Measurements from ENCODE around the gene ARMH1.

Gene ARMH1

DNA sequence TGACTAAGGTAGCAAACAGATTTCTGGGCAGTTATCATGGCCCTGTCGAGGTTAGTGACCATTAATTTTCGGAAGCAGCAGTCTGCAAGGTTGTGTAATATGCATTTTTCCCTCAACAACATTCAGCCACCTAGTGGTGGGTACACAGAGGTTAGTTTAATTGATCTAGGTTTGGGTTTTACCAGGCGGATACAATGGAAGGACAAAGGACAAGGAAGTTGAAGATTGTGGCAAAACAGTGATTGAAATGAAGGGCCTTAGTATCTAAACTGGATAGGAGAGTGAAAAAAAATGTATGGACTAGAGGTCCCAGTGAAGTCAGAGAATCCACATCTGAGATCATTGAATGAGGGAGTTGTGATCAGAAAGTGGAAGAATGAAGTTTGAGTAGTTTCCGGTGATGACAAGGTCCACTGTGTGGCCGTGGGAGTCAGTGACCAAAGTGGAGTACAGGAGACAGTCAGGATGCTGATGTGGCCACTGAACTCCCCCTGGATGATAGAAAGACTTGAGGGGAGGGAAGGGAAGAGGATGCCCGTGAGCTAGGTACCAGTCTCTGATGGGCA lies 2.8 kb downstream of the ARMH1 start:
- H3K9ac ChIP-seq (ENCODE audit: low read length) = no peak overlapping the region
- no peak overlapping the region for H3K4me3 ChIP-seq (ENCODE audit: low read length)
- H3K27me3 ChIP-seq (ENCODE audit: control insufficient read depth, insufficient read depth, low read length) = no peaks in the 10 kb centered on the region
- no peaks in the 10 kb centered on the region for H3K36me3 ChIP-seq (ENCODE audit: control insufficient read depth, insufficient read depth, low read length)
- H3K27ac ChIP-seq (ENCODE audit: low read depth, low read length) = no peak overlapping the region
- H3K4me1 ChIP-seq (ENCODE audit: control insufficient read depth, insufficient read depth, low read length) = peaks cover 8% of the 10 kb centered on the region

DNA sequence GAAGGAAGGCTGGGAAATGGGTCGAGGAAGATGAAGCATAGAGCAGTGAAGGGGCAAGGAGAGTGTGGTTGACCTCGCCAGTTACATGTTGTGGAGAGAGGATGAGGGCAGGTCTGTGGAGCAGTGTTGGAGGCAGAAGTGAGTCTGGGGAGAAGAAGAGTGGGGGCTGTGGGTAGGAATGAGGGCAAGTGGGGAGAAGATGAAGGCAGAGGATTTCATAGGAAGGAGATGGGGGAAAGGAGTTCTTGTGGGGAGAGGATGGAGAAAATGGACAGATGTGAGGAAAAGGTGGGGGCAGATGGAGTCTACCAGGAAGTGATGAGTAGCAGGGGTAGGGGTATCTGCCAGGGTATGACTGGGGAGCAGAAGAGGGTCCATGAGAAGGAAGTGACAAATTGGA lies 3.6 kb downstream of the ARMH1 start:
- no peaks in the 10 kb centered on the region for H3K27me3 ChIP-seq (ENCODE audit: control insufficient read depth, insufficient read depth, low read length)
- no peak overlapping the region for H3K4me3 ChIP-seq (ENCODE audit: low read length)
- H3K27ac ChIP-seq (ENCODE audit: low read depth, low read length) = no peak overlapping the region
- no peak overlapping the region for H3K9ac ChIP-seq (ENCODE audit: low read length)
- no peaks in the 10 kb centered on the region for H3K36me3 ChIP-seq (ENCODE audit: control insufficient read depth, insufficient read depth, low read length)
- H3K4me1 ChIP-seq (ENCODE audit: control insufficient read depth, insufficient read depth, low read length) = peaks cover 5% of the 10 kb centered on the region

DNA sequence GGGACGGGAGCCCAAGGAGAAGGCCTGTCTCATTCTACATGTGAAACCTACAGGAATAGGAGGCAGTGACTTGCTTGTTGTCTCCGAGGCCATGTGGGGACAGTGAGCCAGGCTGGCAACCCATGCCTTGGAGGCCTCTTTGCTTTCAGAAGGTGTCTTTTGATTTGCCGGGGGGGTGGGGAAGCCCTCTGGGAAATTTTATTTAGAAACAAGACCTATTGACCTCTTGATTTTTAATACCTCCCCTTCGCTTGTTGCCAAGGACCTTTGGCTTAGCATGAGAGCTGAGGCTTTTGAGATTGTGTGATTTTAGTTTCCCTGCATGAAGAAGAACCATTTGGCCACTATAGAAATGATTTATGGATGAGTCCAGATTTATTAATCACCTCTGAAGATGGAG lies 4.1 kb downstream of the ARMH1 start:
- H3K36me3 ChIP-seq (ENCODE audit: control insufficient read depth, insufficient read depth, low read length) = no peaks in the 10 kb centered on the region
- peaks cover under 1% of the 10 kb centered on the region for H3K4me1 ChIP-seq (ENCODE audit: control insufficient read depth, insufficient read depth, low read length)
- H3K9ac ChIP-seq (ENCODE audit: low read length) = no peak overlapping the region
- H3K27me3 ChIP-seq (ENCODE audit: control insufficient read depth, insufficient read depth, low read length) = no peaks in the 10 kb centered on the region
- no peak overlapping the region for H3K4me3 ChIP-seq (ENCODE audit: low read length)
- H3K27ac ChIP-seq (ENCODE audit: low read depth, low read length) = no peak overlapping the region

DNA sequence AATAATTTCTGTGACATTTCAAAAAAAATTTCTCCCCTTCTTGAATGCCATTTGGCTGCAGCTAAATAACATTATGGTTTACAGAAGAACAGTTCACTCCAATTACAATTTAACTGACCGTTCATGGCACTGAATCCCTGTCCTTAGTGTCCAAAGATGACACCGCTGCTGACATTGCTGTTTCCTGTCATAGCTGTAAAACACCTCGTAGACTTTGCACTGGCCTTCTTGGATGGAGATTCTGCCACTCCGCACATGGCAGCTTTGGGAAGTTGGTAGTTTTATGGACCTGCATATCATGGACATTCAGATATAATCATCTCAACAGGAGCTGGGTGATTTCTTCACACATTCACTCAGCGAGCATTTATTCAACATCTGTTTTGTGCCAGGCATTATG lies 5.0 kb downstream of the ARMH1 start:
- Histone ChIP-seq H3K36me3 (ENCODE audit: control insufficient read depth, insufficient read depth, low read length) (no peaks in the 10 kb centered on the region), H3K4me1 (ENCODE audit: control insufficient read depth, insufficient read depth, low read length) (no peaks in the 10 kb centered on the region), H3K4me3 (ENCODE audit: low read length) (no peak overlapping the region), H3K9ac (ENCODE audit: low read length) (no peak overlapping the region), H3K27me3 (ENCODE audit: control insufficient read depth, insufficient read depth, low read length) (no peaks in the 10 kb centered on the region), H3K27ac (ENCODE audit: low read depth, low read length) (no peak overlapping the region)

DNA sequence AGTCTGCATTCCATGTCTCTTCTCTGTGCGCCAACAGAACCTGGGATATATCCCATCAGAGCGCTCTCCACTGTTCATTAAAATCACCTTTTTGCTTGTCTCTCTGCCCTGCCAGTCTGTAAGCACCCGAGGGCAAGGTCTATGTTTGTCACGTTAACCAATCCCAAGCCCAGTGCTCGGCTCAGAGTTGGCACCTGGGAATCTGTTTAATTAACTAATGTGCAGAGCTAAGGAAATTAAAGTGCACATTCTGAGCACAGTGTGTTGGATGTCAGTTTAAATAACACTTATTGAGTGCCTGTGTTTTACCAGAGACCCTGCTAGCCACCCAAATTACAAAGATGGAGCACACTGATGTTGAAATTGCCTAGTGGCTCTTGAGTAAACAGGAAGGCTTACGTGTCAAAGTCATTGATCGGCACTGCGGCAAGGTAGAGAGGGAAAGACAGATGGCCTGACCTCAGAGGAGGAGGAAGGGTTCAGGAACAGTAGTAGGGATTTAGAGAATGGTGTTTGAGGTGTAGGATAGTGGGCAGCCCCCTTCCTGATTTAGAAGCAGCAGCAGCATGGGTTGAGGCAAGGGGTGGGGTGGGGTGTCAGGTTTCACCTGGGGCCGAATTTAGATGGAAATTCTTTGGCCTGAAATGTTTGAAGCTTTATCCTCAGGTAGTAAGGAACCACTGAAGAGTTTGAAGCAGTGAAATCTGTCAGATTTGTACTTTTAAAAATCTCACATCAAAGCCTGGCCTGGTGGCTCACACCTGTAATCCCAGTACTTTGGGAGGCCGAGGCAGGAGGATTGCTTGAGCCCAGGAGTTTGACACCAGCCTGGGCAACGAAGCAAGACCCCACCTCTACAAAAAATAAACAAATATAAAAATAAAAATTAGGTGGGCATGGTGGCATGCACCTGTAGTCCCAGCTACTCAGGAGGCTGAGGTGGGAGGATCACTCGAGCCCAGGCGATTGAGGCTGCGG lies 7.7 kb downstream of the ARMH1 start:
- Histone ChIP-seq H3K9ac (ENCODE audit: low read length) (no peak overlapping the region), H3K27me3 (ENCODE audit: control insufficient read depth, insufficient read depth, low read length) (no peaks in the 10 kb centered on the region), H3K36me3 (ENCODE audit: control insufficient read depth, insufficient read depth, low read length) (no peaks in the 10 kb centered on the region), H3K4me1 (ENCODE audit: control insufficient read depth, insufficient read depth, low read length) (no peaks in the 10 kb centered on the region), H3K4me3 (ENCODE audit: low read length) (no peak overlapping the region), H3K27ac (ENCODE audit: low read depth, low read length) (no peak overlapping the region)

DNA sequence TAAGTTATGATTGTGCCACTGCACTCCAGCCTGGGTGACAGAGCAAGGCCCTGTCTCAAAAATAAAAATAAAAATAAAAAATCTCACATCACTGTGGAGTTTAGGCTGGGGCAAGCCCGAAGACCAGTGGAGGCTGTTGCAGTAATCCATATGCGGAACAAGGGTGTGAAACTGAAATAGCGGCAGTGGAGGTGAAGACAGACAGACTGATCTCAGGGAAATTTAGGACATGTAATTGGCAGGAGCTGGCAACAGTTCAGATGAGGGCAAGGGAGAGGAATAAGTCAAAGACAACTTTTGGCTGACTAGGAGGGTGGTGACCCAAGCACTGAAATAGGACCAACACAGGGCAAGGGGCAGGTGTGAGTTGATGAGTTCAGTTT lies 8.4 kb downstream of the ARMH1 start:
- H3K27me3 ChIP-seq (ENCODE audit: control insufficient read depth, insufficient read depth, low read length) = no peaks in the 10 kb centered on the region
- H3K4me1 ChIP-seq (ENCODE audit: control insufficient read depth, insufficient read depth, low read length) = no peaks in the 10 kb centered on the region
- H3K27ac ChIP-seq (ENCODE audit: low read depth, low read length) = no peak overlapping the region
- H3K4me3 ChIP-seq (ENCODE audit: low read length) = no peak overlapping the region
- H3K9ac ChIP-seq (ENCODE audit: low read length) = no peak overlapping the region
- no peaks in the 10 kb centered on the region for H3K36me3 ChIP-seq (ENCODE audit: control insufficient read depth, insufficient read depth, low read length)

DNA sequence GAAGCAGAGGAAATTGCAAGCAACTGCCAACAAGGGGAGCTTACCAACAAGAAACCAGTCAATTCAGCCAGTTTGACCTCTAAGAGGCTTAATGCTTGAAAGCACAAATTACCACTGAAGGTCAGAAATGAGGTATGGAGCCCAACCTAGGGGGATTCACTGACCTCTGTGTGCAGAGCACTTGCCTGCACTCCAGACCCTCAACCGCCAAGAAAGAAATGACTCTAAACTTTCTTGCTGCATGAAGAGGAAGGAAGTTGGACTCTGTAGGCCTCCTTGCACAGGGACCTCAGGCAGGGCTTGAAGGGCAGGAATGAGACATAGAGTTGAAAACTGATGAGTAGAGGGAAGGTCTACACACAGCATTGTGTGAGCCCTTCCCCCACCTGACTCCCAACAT lies 10.0 kb downstream of the ARMH1 start:
- H3K27me3 ChIP-seq (ENCODE audit: control insufficient read depth, insufficient read depth, low read length) = no peaks in the 10 kb centered on the region
- H3K4me3 ChIP-seq (ENCODE audit: low read length) = no peak overlapping the region
- no peaks in the 10 kb centered on the region for H3K36me3 ChIP-seq (ENCODE audit: control insufficient read depth, insufficient read depth, low read length)
- H3K27ac ChIP-seq (ENCODE audit: low read depth, low read length) = no peak overlapping the region
- H3K4me1 ChIP-seq (ENCODE audit: control insufficient read depth, insufficient read depth, low read length) = no peaks in the 10 kb centered on the region
- H3K9ac ChIP-seq (ENCODE audit: low read length) = no peak overlapping the region

DNA sequence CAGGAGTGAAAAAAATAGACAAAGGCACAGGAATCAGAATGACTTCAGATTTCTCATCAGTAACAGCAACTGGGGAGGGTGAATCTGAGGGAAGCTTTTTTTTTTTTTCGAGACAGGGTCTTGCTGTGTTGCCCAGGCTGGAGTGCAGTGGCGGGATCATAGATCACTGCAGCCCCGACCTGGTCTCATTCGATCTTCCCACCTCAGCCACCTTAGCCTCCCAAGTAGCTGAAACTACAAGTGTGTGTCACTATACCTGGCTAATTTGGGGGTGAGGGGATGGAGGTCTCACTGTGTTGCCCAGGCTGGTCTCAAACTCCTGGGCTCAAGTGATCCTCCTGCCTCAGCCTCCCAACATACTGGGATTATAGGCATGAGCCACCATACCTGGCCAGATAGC lies 10.7 kb downstream of the ARMH1 start:
- Histone ChIP-seq H3K9ac (ENCODE audit: low read length) (no peak overlapping the region), H3K36me3 (ENCODE audit: control insufficient read depth, insufficient read depth, low read length) (no peaks in the 10 kb centered on the region), H3K27me3 (ENCODE audit: control insufficient read depth, insufficient read depth, low read length) (no peaks in the 10 kb centered on the region), H3K4me1 (ENCODE audit: control insufficient read depth, insufficient read depth, low read length) (no peaks in the 10 kb centered on the region), H3K27ac (ENCODE audit: low read depth, low read length) (no peak overlapping the region), H3K4me3 (ENCODE audit: low read length) (no peak overlapping the region)

DNA sequence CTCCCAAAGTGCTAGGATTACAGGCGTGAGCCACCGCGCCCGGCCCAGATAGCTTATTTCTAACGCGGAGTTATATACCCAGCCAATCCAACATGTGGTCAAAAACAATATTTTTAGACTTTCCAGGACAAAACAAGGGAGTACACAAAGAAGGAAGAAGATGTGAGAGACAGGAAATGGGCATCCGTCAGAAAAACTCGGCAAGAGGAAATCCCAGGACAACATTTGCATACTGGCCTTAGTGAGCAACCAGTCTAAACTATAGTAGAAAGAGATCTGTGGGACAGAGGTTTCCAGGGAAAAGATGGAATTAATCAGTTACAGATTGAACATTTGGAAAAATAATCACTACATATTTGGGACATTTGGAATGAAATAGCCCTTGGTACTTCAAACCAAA lies 11.4 kb downstream of the ARMH1 start:
- H3K27me3 ChIP-seq (ENCODE audit: control insufficient read depth, insufficient read depth, low read length) = no peaks in the 10 kb centered on the region
- H3K4me1 ChIP-seq (ENCODE audit: control insufficient read depth, insufficient read depth, low read length) = no peaks in the 10 kb centered on the region
- no peak overlapping the region for H3K27ac ChIP-seq (ENCODE audit: low read depth, low read length)
- H3K36me3 ChIP-seq (ENCODE audit: control insufficient read depth, insufficient read depth, low read length) = no peaks in the 10 kb centered on the region
- no peak overlapping the region for H3K9ac ChIP-seq (ENCODE audit: low read length)
- no peak overlapping the region for H3K4me3 ChIP-seq (ENCODE audit: low read length)

DNA sequence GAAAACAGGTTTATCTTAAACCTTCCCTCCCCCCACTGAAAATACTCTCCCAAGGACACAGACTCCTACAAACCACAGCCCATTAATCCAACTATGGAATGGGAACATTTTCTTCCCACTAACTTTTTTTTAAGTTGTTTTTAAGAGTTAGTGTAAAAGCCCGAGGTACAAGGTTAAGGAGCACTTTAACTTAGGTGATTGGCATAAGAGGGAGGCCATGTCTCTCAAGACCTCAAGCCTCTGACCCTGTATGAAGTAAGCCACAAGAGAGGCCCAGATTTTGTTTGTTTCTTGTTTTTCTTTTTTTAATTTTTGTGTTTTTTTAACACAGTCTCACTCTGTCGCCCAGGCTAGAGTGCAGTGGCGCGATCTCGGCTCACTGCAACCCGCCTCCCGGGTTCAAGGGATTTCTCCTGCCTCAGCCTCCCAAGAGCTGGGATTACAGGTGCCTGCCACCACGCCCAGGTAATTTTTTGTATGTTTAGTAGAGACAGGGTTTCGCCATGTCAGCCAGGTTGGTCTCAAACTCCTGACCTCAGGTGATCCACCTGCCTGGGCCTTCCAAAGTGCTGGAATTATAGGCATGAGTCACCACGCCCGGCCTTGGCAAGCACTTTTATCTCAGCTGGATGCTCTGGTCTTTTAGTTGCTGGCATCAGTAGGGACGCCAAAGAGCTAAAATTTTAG lies 14.4 kb downstream of the ARMH1 start:
- Histone ChIP-seq H3K27ac (ENCODE audit: low read depth, low read length) (no peak overlapping the region), H3K4me1 (ENCODE audit: control insufficient read depth, insufficient read depth, low read length) (no peaks in the 10 kb centered on the region), H3K9ac (ENCODE audit: low read length) (no peak overlapping the region), H3K36me3 (ENCODE audit: control insufficient read depth, insufficient read depth, low read length) (no peaks in the 10 kb centered on the region), H3K27me3 (ENCODE audit: control insufficient read depth, insufficient read depth, low read length) (no peaks in the 10 kb centered on the region), H3K4me3 (ENCODE audit: low read length) (no peak overlapping the region)

DNA sequence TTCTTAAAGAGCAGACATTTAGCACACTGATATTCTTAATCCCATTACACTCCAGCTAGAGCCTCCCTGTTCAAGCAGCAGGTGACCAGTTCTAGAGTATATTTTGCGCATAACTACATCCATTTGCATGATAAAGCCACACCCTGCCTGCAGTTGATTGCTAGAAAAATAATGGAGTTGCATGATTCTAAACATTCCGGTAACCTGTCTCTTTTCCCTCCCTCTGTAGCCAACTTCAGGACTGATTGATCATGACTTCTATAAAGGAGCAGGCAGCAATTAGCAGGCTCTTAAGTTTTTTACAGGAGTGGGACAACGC lies 14.9 kb downstream of the ARMH1 start:
- Histone ChIP-seq H3K27me3 (ENCODE audit: control insufficient read depth, insufficient read depth, low read length) (no peaks in the 10 kb centered on the region), H3K27ac (ENCODE audit: low read depth, low read length) (no peak overlapping the region), H3K4me3 (ENCODE audit: low read length) (no peak overlapping the region)

DNA sequence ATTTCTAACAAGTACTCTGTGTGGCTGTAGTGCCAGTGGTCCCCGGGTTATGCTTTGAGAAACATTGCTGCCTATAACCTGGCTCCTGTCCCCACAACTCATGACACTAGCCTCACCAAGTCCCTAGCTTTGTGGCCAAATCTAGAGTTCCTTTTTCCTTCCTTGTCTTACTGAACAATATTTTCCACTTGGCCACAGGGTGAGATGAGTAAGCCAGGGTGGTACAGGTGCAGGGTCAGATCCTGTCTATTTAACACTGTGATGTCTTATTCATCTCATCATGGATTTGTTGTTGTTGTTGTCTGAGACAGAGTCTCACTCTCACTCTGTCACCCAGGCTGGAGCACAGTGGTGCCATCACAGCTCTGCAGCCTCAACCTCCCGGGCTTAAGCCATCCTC lies 18.6 kb downstream of the ARMH1 start:
- no peaks in the 10 kb centered on the region for H3K36me3 ChIP-seq (ENCODE audit: control insufficient read depth, insufficient read depth, low read length)
- no peak overlapping the region for H3K4me3 ChIP-seq (ENCODE audit: low read length)
- no peak overlapping the region for H3K9ac ChIP-seq (ENCODE audit: low read length)
- no peaks in the 10 kb centered on the region for H3K27me3 ChIP-seq (ENCODE audit: control insufficient read depth, insufficient read depth, low read length)
- H3K27ac ChIP-seq (ENCODE audit: low read depth, low read length) = no peak overlapping the region
- H3K4me1 ChIP-seq (ENCODE audit: control insufficient read depth, insufficient read depth, low read length) = no peaks in the 10 kb centered on the region

More for the DNA sequence above, 14.9 kb downstream of the ARMH1 start:
- Histone ChIP-seq H3K9ac (ENCODE audit: low read length) (no peak overlapping the region), H3K36me3 (ENCODE audit: control insufficient read depth, insufficient read depth, low read length) (no peaks in the 10 kb centered on the region), H3K4me1 (ENCODE audit: control insufficient read depth, insufficient read depth, low read length) (no peaks in the 10 kb centered on the region)
